GM12878 (cell line): ENCODE results near the gene PEX16. TPM values are rescaled to one million over a fixed set of nuclear protein-coding genes. Genes with fewer than 3 reads are reported as not detected.

Source experiments
- ATAC-seq: fragments of 200-7000 bp; cut with Tn5 transposase; 3 replicates; pipeline ENCODE4 v1.9.1; 2020; ENCODE audit warnings: mild to moderate bottlenecking, moderate library complexity
- BruUV-seq: library from RNA; stranded (reverse); fragments of 400-500 nt; replicated peaks from 2 replicates; lab custom pipeline; 2021; lab: Mats Ljungman, UMichigan
- CTCF ChIA-PET: fragments of 300-600 bp; sonication (Branson Sonifier 250); formaldehyde crosslinking; extraction: SDS; loops from one replicate; lab custom pipeline; 2021; ENCODE audit warnings: inconsistent platforms; lab: Yijun Ruan, JAX
- POLR2A ChIA-PET: fragments of 350-600 bp; formaldehyde crosslinking; extraction: SDS; loops from one replicate; lab custom pipeline; 2021; ENCODE audit warnings: inconsistent platforms; lab: Charles Lee
- RAD21 ChIA-PET: fragments of 300-600 bp; sonication (Branson Sonifier 250); formaldehyde crosslinking; loops from one replicate; lab custom pipeline; 2023; ENCODE audit warnings: antibody characterized with exemption; ENCODE audit not compliant: unreplicated experiment; lab: Charles Lee
- SMC1A ChIA-PET: fragments of 300-600 bp; sonication (Branson Sonifier 250); formaldehyde crosslinking; loops from one replicate; lab custom pipeline; 2023; ENCODE audit not compliant: unreplicated experiment, uncharacterized antibody; lab: Charles Lee
- DNase-seq: peaks from one replicate; pipeline ENCODE4 v3.0.0-alpha.2; 2011; ENCODE audit warnings: low read depth, low spot score
- FAIRE-seq: peaks from 3 replicates; lab custom pipeline; 2011; peaks lifted over from hg19 to GRCh38; lab: Jason Lieb, UNC
- H2AFZ ChIP-seq: 2 replicates; pipeline ENCODE4 v1.6.0; 2011; ENCODE audit warnings: low read depth, low read length, control low read depth; ENCODE audit not compliant: control insufficient read depth
- H3K27ac ChIP-seq: 2 replicates; pipeline ENCODE4 v1.5.1; 2011; ENCODE audit warnings: control low read depth; ENCODE audit not compliant: control insufficient read depth, insufficient read depth
- H3K27me3 ChIP-seq, 2 experiments: replicated peaks in 1 of 2; 2 replicates each; pipeline versions ENCODE4 v1.6.0 to v1.6.1; 2011; ENCODE audit warnings: low read length in 1 of 2; ENCODE audit not compliant: control insufficient read depth in 2 of 2, insufficient read depth in 2 of 2
- H3K36me3 ChIP-seq, 2 experiments: 2 replicates each; pipeline ENCODE4 v1.5.1; 2011; ENCODE audit warnings: low read length in 1 of 2; ENCODE audit not compliant: control insufficient read depth in 2 of 2, insufficient read depth in 2 of 2
- H3K4me1 ChIP-seq: 2 replicates; pipeline ENCODE4 v1.6.1; 2011; ENCODE audit warnings: mild to moderate bottlenecking, low read length, moderate library complexity, mixed read lengths; ENCODE audit not compliant: control insufficient read depth, insufficient read depth
- H3K4me2 ChIP-seq: 2 replicates; pipeline ENCODE4 v1.6.0; 2011; ENCODE audit warnings: control low read depth; ENCODE audit not compliant: control insufficient read depth, insufficient read depth
- H3K4me3 ChIP-seq: fragments of 200-600 bp; sonication (generic); 2 replicates; pipeline ENCODE4 v1.5.1; 2016
- H3K79me2 ChIP-seq: 2 replicates; pipeline ENCODE4 v1.6.0; 2011; ENCODE audit warnings: low read length; ENCODE audit not compliant: control insufficient read depth, insufficient read depth
- H3K9ac ChIP-seq: 2 replicates; pipeline ENCODE4 v1.8.0; 2011; ENCODE audit warnings: low read length, control low read depth, mixed read lengths; ENCODE audit not compliant: control insufficient read depth, insufficient read depth
- H3K9me3 ChIP-seq: replicated peaks from 3 replicates; pipeline ENCODE4 v1.5.1; 2011; ENCODE audit warnings: mild to moderate bottlenecking, low read length; ENCODE audit not compliant: control insufficient read depth, insufficient read depth
- H4K20me1 ChIP-seq: 2 replicates; pipeline ENCODE4 v1.6.0; 2011; ENCODE audit not compliant: control insufficient read depth, insufficient read depth
- ATF3 ChIP-seq: IDR thresholded peaks from 2 replicates; pipeline ENCODE4 v1.6.1; 2011; ENCODE audit warnings: low read depth, mild to moderate bottlenecking, low read length, moderate library complexity, borderline replicate concordance; ENCODE audit errors: extremely low read depth
- PKNOX1 ChIP-seq: fragments of 450-650 bp; IDR thresholded peaks from 2 replicates; pipeline ENCODE4 v1.6.1; 2016; ENCODE audit warnings: mild to moderate bottlenecking
- REST ChIP-seq: IDR thresholded peaks from 2 replicates; pipeline ENCODE4 v1.6.1; 2012; ENCODE audit warnings: mild to moderate bottlenecking, low read depth, low read length
- SMAD1 ChIP-seq: fragments of 450-650 bp; IDR thresholded peaks from 2 replicates; pipeline ENCODE4 v1.6.1; 2018; ENCODE audit warnings: mild to moderate bottlenecking, low read depth; ENCODE audit not compliant: partially characterized antibody
- ZNF24 ChIP-seq: fragments of 450-650 bp; IDR thresholded peaks from 2 replicates; pipeline ENCODE4 v1.6.1; 2017; ENCODE audit warnings: antibody characterized with exemption, mild to moderate bottlenecking
- ZNF592 ChIP-seq: fragments of 450-650 bp; IDR thresholded peaks from 2 replicates; pipeline ENCODE4 v1.6.1; 2017; ENCODE audit warnings: mild to moderate bottlenecking, moderate library complexity
- WGBS: methylation state at CpG from one replicate; pipeline ENCODE4 v1.1.6; 2016; ENCODE audit warnings: low lambda C conversion rate; ENCODE audit not compliant: insufficient replicate concordance, insufficient coverage; ENCODE audit errors: missing lambda C conversion rate; 5-methylcytosine and 5-hydroxymethylcytosine counted together
- in situ Hi-C: fragments of 300-500 bp; cut with MboI; formaldehyde crosslinking; loops from 9 replicates; pipeline ENCODE4 v1.14.3; 2018; ENCODE audit warnings: mixed read lengths
- intact Hi-C: fragments of 100-400 bp; cut with micrococcal nuclease; formaldehyde crosslinking; loops from one replicate; pipeline ENCODE4 v1.14.2; 2022; ENCODE audit not compliant: unreplicated experiment
- polyA plus RNA-seq, 11 experiments: library from polyadenylated mRNA; depleted of rRNA in 4 of 11; unstranded in 6 of 11; stranded (reverse) in 5 of 11; fragments of >200 nt; fragmentation: Nextera tagmentation in 4 of 11; fragmentation: Illumina TruSeq in 1 of 11; extraction: Ambion mirVana in 4 of 11; extraction: Trizol in 1 of 11; gene quantifications; 1 replicate in 1 of 11; 2 replicates in 10 of 11; pipeline versions ENCODE4 v1.2.1 to v1.2.3, GENCODE V29; 2011 to 2016; ENCODE audit warnings: inconsistent platforms in 2 of 11, missing spikeins in 2 of 11, low read depth in 1 of 11
- total RNA-seq, 4 experiments: library from RNA; depleted of rRNA in 3 of 4; stranded (reverse); fragments of >200 nt in 3 of 4; fragmentation: Illumina TruSeq in 1 of 4; extraction: Trizol in 1 of 4; gene quantifications; 2 replicates each; pipeline versions ENCODE4 v1.2.1 to v1.2.3, GENCODE V29; 2013 to 2021

Gene PEX16
- total and polyA plus RNA-seq, 10 of the 15 experiments (the other 5 are each of a cell fraction or from before 2014, with no cell fraction given): 1.4 to 53.5 (median 27.6) TPM

GRCh38 chr11:45920531-45921477 is 3.1 kb upstream of the PEX16 start (continued):
- TF ChIP-seq REST: no peak
- no peak for TF ChIP-seq ATF3

GRCh38 chr11:45919806-45920530 is 2.3 kb upstream of the PEX16 start:
- DNase-seq (no peak), FAIRE-seq (no peak), ATAC-seq (no peak)
- ChIA-PET POLR2A (interaction anchor here (2.6 kb wide), 1 partner anchor 10 kb away, joined by 27 read pairs; no protein-coding TSS in a partner anchor), CTCF (no interaction called here), RAD21 (interaction anchor here (2.8 kb wide), 1 partner anchor 11 kb away, joined by 29 read pairs; no protein-coding TSS in a partner anchor), SMC1A (interaction anchor here (2.3 kb wide), 1 partner anchor 74 kb away, joined by 10 read pairs; the partner anchor contains the start of gene CRY2)
- Histone ChIP-seq H2AFZ (no peak overlapping the region), H3K27ac (no peak overlapping the region), H3K4me2 (no peak overlapping the region), H3K79me2 (peaks cover 16% of the 10 kb centered on the region), H3K36me3 (peaks cover 0 to 6% of the 10 kb centered on the region in 2 experiments; a peak in 1 of 4 replicates), H3K9ac (no peak overlapping the region), H3K9me3 (no peaks in the 10 kb centered on the region; the same call in 2 of the 3 replicates), H4K20me1 (no peaks in the 10 kb centered on the region), H3K27me3 (peaks cover 6 to 18% of the 10 kb centered on the region in 2 experiments; a peak in 3 of 4 replicates), H3K4me3 (no peak overlapping the region), H3K4me1 (peaks cover 18% of the 10 kb centered on the region)
- in situ Hi-C loops (no loop called here), intact Hi-C loops (no loop called here)
- BruUV-seq: no TSS peak
- WGBS: 53% methylated on average over 13 of the region's 13 CpGs
- TF ChIP-seq SMAD1 (no peak), PKNOX1 (no peak), ATF3 (no peak), ZNF24 (no peak), ZNF592 (no peak)
